HCT116 (cell line): Measurements from ENCODE around the gene DDAH1. TPM values are rescaled to one million over a fixed set of nuclear protein-coding genes. Genes with fewer than 3 reads are reported as not detected.

ENCODE experiments used
- ATAC-seq: fragments of 200-7000 bp; cut with Tn5 transposase; 2 replicates; pipeline ENCODE4 v1.9.1; 2020; ENCODE audit warnings: mild to moderate bottlenecking, moderate library complexity
- BruUV-seq: library from RNA; stranded (reverse); fragments of 400-500 nt; replicated peaks from 2 replicates; lab custom pipeline; 2021; lab: Mats Ljungman, UMichigan
- CTCF ChIA-PET: fragments of 300-600 bp; sonication (Branson Sonifier 250); formaldehyde crosslinking; loops from one replicate; lab custom pipeline; 2021; ENCODE audit warnings: antibody characterized with exemption; lab: Charles Lee
- POLR2A ChIA-PET: fragments of 300-600, 350-600 bp; sonication (Branson Sonifier 250); formaldehyde crosslinking; loops from one replicate; lab custom pipeline; 2021; ENCODE audit warnings: antibody characterized with exemption; lab: Charles Lee
- RAD21 ChIA-PET, 2 experiments: fragments of 300-600 bp; sonication (Branson Sonifier 250); formaldehyde crosslinking; loops; one replicate each; lab custom pipeline; 2023; ENCODE audit warnings: low total read pairs in 2 of 2; ENCODE audit not compliant: uncharacterized antibody in 2 of 2, unreplicated experiment in 2 of 2, low non-redundant PET in 1 of 2; lab: Charles Lee
- DNase-seq: peaks from one replicate; pipeline ENCODE4 v3.0.0-alpha.2; 2010; ENCODE audit warnings: low read depth, low spot score
- H2AFZ ChIP-seq: fragments of 200-600 bp; shearing (Covaris generic), sonication (generic); 2 replicates; pipeline ENCODE4 v1.6.1; 2017; ENCODE audit warnings: low read depth, mixed run types, mixed read lengths, antibody characterized with exemption, low read length; ENCODE audit not compliant: poor library complexity, severe bottlenecking
- H3K27ac ChIP-seq: 2 replicates; pipeline ENCODE4 v1.5.1; 2012; ENCODE audit warnings: low read depth, low read length
- H3K27me3 ChIP-seq: fragments of 200-600 bp; sonication (generic); 2 replicates; pipeline ENCODE4 v1.6.1; 2016; ENCODE audit warnings: mixed run types, low read length, mixed read lengths; ENCODE audit not compliant: insufficient read depth
- H3K36me3 ChIP-seq, 2 experiments: fragments of 200-500 bp in 1 of 2; fragments of 200-600 bp in 1 of 2; sonication (Bioruptor generic) in 1 of 2; sonication (generic) in 1 of 2; 2 replicates each; pipeline versions ENCODE4 v1.5.1 to v1.6.1; 2014 to 2016; ENCODE audit warnings: low read length in 2 of 2, inconsistent platforms in 1 of 2, mixed read lengths in 1 of 2, mixed run types in 1 of 2; ENCODE audit not compliant: insufficient read depth in 2 of 2, control insufficient read depth in 1 of 2
- H3K4me1 ChIP-seq, 2 experiments: fragments of 200-600 bp in 1 of 2; sonication (generic) in 1 of 2; 2 replicates each; pipeline versions ENCODE4 v1.5.1 to v1.6.1; 2012 to 2017; ENCODE audit warnings: low read length in 2 of 2, inconsistent platforms in 1 of 2, mild to moderate bottlenecking in 1 of 2, mixed read lengths in 1 of 2, mixed run types in 1 of 2, moderate library complexity in 1 of 2; ENCODE audit not compliant: insufficient read depth in 2 of 2, control insufficient read depth in 1 of 2
- H3K4me2 ChIP-seq: fragments of 200-600 bp; sonication (generic); 2 replicates; pipeline ENCODE4 v1.6.1; 2017; ENCODE audit warnings: mixed run types, low read length, mixed read lengths
- H3K4me3 ChIP-seq, 2 experiments: fragments of 200-600 bp in 1 of 2; sonication (generic) in 1 of 2; replicated peaks in 1 of 2; 2 replicates each; pipeline ENCODE4 v1.5.1; 2011 to 2016; ENCODE audit warnings: low read length in 2 of 2, control low read depth in 1 of 2, low read depth in 1 of 2, mild to moderate bottlenecking in 1 of 2, mixed read lengths in 1 of 2, mixed run types in 1 of 2
- H3K79me2 ChIP-seq: fragments of 200-600 bp; sonication (generic); 2 replicates; pipeline ENCODE4 v1.6.1; 2017; ENCODE audit warnings: mild to moderate bottlenecking, mixed run types, low read length, moderate library complexity, mixed read lengths; ENCODE audit not compliant: insufficient read depth
- H3K9ac ChIP-seq: fragments of 200-600 bp; sonication (generic); 2 replicates; pipeline ENCODE4 v1.6.1; 2016; ENCODE audit warnings: low read length, mixed read lengths
- H3K9me2 ChIP-seq: fragments of 200-600 bp; sonication (generic), shearing (Covaris generic); 2 replicates; pipeline ENCODE4 v1.6.1; 2017; ENCODE audit warnings: mixed run types, mild to moderate bottlenecking, moderate library complexity; ENCODE audit not compliant: insufficient read depth
- H3K9me3 ChIP-seq, 2 experiments: fragments of 200-500 bp in 1 of 2; fragments of 200-600 bp in 1 of 2; sonication (Bioruptor generic) in 1 of 2; sonication (generic) in 1 of 2; 2 replicates each; pipeline ENCODE4 v1.6.1; 2014 to 2017; ENCODE audit warnings: low read length in 2 of 2, mixed read lengths in 2 of 2, inconsistent platforms in 1 of 2, low read depth in 1 of 2, mild to moderate bottlenecking in 1 of 2, mixed run types in 1 of 2, moderate library complexity in 1 of 2; ENCODE audit not compliant: control insufficient read depth in 1 of 2, insufficient read depth in 1 of 2
- H4K20me1 ChIP-seq: fragments of 200-600 bp; sonication (generic), shearing (Covaris generic); 2 replicates; pipeline ENCODE4 v1.6.1; 2017; ENCODE audit warnings: mixed run types, mild to moderate bottlenecking, moderate library complexity; ENCODE audit not compliant: insufficient read depth
- EGR1 ChIP-seq: IDR thresholded peaks from 2 replicates; pipeline ENCODE4 v1.6.1; 2012; ENCODE audit warnings: low read depth
- ELF1 ChIP-seq: IDR thresholded peaks from 2 replicates; pipeline ENCODE4 v1.6.1; 2012; ENCODE audit warnings: low read depth, borderline replicate concordance
- POLR2AphosphoS5 ChIP-seq: IDR thresholded peaks from 2 replicates; pipeline ENCODE4 v1.6.1; 2011; ENCODE audit warnings: mild to moderate bottlenecking, low read depth, low read length, moderate library complexity
- RAD21 ChIP-seq: IDR thresholded peaks from 2 replicates; pipeline ENCODE4 v1.6.1; 2012; ENCODE audit warnings: low read depth, mild to moderate bottlenecking
- SIN3A ChIP-seq: IDR thresholded peaks from 2 replicates; pipeline ENCODE4 v1.6.1; 2012; ENCODE audit warnings: low read depth
- ZNF274 ChIP-seq: fragments of 200-500 bp; sonication (Bioruptor generic); IDR thresholded peaks from 2 replicates; pipeline ENCODE4 v1.6.1; 2014; ENCODE audit warnings: mild to moderate bottlenecking, low read depth, low read length, inconsistent platforms
- intact Hi-C: fragments of 100-400 bp; cut with micrococcal nuclease; formaldehyde crosslinking; loops from 2 replicates; pipeline ENCODE4 v1.10.0; 2022
- total RNA-seq: library from RNA; stranded (reverse); gene quantifications from one replicate; pipeline ENCODE4 v1.2.1, GENCODE V29; 2021; ENCODE audit not compliant: unreplicated experiment
- TF ChIP-seq, protein P1 (sequence below): IDR thresholded peaks from 2 replicates; pipeline ENCODE4 v1.6.1; 2011; ENCODE audit warnings: mild to moderate bottlenecking, low read length, moderate library complexity; ENCODE audit not compliant: insufficient replicate concordance; ENCODE audit errors: extremely low read depth
- TF ChIP-seq, protein P2 (sequence below): IDR thresholded peaks from 2 replicates; pipeline ENCODE4 v1.6.1; 2012; ENCODE audit warnings: low read depth
- TF ChIP-seq, protein P3 (sequence below), 3 experiments: fragments of 200-600 bp in 1 of 3; sonication (generic) in 1 of 3; IDR thresholded peaks in 2 of 3; conservative IDR thresholded peaks in 1 of 3; 2 replicates each; pipeline ENCODE4 v1.5.1; 2012 to 2017; ENCODE audit warnings: low read depth in 2 of 3, low read length in 2 of 3, antibody characterized with exemption in 1 of 3, borderline replicate concordance in 1 of 3, control low read depth in 1 of 3, mild to moderate bottlenecking in 1 of 3, mixed read lengths in 1 of 3, mixed run types in 1 of 3, moderate library complexity in 1 of 3; ENCODE audit not compliant: insufficient read depth in 1 of 3
- TF ChIP-seq, protein P4 (sequence below): IDR thresholded peaks from 2 replicates; pipeline ENCODE4 v1.6.1; 2012

Gene DDAH1
- total RNA-seq, 1 experiment from 2014 or later, result 16.6 TPM

DNA sequence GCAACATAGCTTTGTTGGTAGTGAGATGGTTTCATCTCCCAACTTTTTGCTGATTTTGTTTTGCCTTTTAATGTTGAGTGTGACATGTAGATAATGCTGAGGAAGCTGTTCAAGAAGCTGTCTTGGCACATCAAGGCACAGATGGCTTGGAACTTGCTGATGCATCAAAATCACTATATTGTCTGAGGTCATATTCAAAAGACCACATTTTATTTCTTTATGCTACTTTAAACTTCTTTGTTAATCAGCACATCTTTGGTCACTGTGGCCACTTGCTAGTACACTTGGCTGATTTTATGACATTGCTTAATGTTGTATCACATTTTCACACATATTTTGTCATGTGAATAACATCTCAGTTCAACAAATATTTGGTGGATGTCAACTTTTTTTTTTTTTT, 101.4 kb downstream of the DDAH1 start:
- Histone ChIP-seq H3K9me3 (no peaks in the 10 kb centered on the region), H3K27me3 (no peaks in the 10 kb centered on the region), H3K27ac (no peak overlapping the region), H3K4me2 (no peak overlapping the region), H3K4me3 (no peak overlapping the region), H4K20me1 (no peaks in the 10 kb centered on the region), H2AFZ (no peak overlapping the region), H3K79me2 (no peaks in the 10 kb centered on the region), H3K36me3 (no peaks in the 10 kb centered on the region), H3K9ac (no peak overlapping the region), H3K9me2 (no peaks in the 10 kb centered on the region), H3K4me1 (no peaks in the 10 kb centered on the region)
- ATAC-seq (no peak), DNase-seq (no peak)
- ChIA-PET CTCF (no interaction called here), POLR2A (no interaction called here), RAD21 (no interaction called here)
- intact Hi-C loops, result no loop called here
- BruUV-seq, result no TSS peak
- TF ChIP-seq, protein P1, sequence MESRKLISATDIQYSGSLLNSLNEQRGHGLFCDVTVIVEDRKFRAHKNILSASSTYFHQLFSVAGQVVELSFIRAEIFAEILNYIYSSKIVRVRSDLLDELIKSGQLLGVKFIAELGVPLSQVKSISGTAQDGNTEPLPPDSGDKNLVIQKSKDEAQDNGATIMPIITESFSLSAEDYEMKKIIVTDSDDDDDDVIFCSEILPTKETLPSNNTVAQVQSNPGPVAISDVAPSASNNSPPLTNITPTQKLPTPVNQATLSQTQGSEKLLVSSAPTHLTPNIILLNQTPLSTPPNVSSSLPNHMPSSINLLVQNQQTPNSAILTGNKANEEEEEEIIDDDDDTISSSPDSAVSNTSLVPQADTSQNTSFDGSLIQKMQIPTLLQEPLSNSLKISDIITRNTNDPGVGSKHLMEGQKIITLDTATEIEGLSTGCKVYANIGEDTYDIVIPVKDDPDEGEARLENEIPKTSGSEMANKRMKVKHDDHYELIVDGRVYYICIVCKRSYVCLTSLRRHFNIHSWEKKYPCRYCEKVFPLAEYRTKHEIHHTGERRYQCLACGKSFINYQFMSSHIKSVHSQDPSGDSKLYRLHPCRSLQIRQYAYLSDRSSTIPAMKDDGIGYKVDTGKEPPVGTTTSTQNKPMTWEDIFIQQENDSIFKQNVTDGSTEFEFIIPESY, result no peak
- TF ChIP-seq, protein P2, sequence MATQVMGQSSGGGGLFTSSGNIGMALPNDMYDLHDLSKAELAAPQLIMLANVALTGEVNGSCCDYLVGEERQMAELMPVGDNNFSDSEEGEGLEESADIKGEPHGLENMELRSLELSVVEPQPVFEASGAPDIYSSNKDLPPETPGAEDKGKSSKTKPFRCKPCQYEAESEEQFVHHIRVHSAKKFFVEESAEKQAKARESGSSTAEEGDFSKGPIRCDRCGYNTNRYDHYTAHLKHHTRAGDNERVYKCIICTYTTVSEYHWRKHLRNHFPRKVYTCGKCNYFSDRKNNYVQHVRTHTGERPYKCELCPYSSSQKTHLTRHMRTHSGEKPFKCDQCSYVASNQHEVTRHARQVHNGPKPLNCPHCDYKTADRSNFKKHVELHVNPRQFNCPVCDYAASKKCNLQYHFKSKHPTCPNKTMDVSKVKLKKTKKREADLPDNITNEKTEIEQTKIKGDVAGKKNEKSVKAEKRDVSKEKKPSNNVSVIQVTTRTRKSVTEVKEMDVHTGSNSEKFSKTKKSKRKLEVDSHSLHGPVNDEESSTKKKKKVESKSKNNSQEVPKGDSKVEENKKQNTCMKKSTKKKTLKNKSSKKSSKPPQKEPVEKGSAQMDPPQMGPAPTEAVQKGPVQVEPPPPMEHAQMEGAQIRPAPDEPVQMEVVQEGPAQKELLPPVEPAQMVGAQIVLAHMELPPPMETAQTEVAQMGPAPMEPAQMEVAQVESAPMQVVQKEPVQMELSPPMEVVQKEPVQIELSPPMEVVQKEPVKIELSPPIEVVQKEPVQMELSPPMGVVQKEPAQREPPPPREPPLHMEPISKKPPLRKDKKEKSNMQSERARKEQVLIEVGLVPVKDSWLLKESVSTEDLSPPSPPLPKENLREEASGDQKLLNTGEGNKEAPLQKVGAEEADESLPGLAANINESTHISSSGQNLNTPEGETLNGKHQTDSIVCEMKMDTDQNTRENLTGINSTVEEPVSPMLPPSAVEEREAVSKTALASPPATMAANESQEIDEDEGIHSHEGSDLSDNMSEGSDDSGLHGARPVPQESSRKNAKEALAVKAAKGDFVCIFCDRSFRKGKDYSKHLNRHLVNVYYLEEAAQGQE, result no peak
- TF ChIP-seq, protein P3, sequence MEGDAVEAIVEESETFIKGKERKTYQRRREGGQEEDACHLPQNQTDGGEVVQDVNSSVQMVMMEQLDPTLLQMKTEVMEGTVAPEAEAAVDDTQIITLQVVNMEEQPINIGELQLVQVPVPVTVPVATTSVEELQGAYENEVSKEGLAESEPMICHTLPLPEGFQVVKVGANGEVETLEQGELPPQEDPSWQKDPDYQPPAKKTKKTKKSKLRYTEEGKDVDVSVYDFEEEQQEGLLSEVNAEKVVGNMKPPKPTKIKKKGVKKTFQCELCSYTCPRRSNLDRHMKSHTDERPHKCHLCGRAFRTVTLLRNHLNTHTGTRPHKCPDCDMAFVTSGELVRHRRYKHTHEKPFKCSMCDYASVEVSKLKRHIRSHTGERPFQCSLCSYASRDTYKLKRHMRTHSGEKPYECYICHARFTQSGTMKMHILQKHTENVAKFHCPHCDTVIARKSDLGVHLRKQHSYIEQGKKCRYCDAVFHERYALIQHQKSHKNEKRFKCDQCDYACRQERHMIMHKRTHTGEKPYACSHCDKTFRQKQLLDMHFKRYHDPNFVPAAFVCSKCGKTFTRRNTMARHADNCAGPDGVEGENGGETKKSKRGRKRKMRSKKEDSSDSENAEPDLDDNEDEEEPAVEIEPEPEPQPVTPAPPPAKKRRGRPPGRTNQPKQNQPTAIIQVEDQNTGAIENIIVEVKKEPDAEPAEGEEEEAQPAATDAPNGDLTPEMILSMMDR (IDR thresholded peaks at IDR 0.05 in 2 of 3, conservative IDR thresholded peaks at IDR 0.05 in 1 of 3; ENCODE audit: borderline replicate concordance in 1 of 3, insufficient read depth in 1 of 3, low read depth in 2 of 3, low read length in 2 of 3), result no peak
- TF ChIP-seq ZNF274, result no peak
- TF ChIP-seq, protein P4, sequence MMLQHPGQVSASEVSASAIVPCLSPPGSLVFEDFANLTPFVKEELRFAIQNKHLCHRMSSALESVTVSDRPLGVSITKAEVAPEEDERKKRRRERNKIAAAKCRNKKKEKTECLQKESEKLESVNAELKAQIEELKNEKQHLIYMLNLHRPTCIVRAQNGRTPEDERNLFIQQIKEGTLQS, result no peak
- no peak for TF ChIP-seq ELF1
- TF ChIP-seq SIN3A, result no peak
- no peak for TF ChIP-seq POLR2AphosphoS5
- TF ChIP-seq RAD21, result no peak
- no peak for TF ChIP-seq EGR1
